A549 (cell line): Measurements from ENCODE around the gene AREL1. TPM values are rescaled to one million over a fixed set of nuclear protein-coding genes. Genes with fewer than 3 reads are reported as not detected.

ENCODE experiments used
- ATAC-seq, 2 experiments: fragments of 200-7000 bp in 1 of 2; fragments of >200 bp in 1 of 2; cut with Nextera tagmentation in 1 of 2; cut with Tn5 transposase in 1 of 2; 3 replicates each; pipeline versions ENCODE4 v1.8.0 to v1.9.1; 2018 to 2020; ENCODE audit warnings: mild to moderate bottlenecking in 1 of 2, moderate library complexity in 1 of 2
- CTCF ChIA-PET: fragments of 300-600 bp; sonication (Branson Sonifier 250); formaldehyde crosslinking; extraction: SDS; loops from one replicate; lab custom pipeline; 2021; ENCODE audit warnings: antibody characterized with exemption, inconsistent platforms; lab: Yijun Ruan, JAX
- POLR2A ChIA-PET: fragments of 350-600 bp; formaldehyde crosslinking; extraction: SDS; loops from one replicate; lab custom pipeline; 2021; ENCODE audit warnings: antibody characterized with exemption, inconsistent platforms; lab: Yijun Ruan, JAX
- DNase-seq, 2 experiments: peaks; one replicate each; pipeline versions ENCODE4 v3.0.0 to v3.0.0-alpha.2; 2011 to 2016; ENCODE audit warnings: low read depth in 1 of 2, low spot score in 1 of 2
- FAIRE-seq: peaks from 2 replicates; lab custom pipeline; 2011; peaks lifted over from hg19 to GRCh38; lab: Jason Lieb, UNC
- H3K27ac ChIP-seq, 2 experiments: fragments of >200 bp; sonication (Bioruptor Twin); formaldehyde crosslinking; 3 replicates each; pipeline ENCODE4 v1.5.1; 2016 to 2017
- H3K4me1 ChIP-seq: fragments of >200 bp; sonication (Bioruptor Twin); formaldehyde crosslinking; 3 replicates; pipeline ENCODE4 v1.6.1; 2016
- H3K4me2 ChIP-seq: fragments of >200 bp; sonication (Bioruptor Twin); formaldehyde crosslinking; 3 replicates; pipeline ENCODE4 v1.6.1; 2016
- H3K4me3 ChIP-seq: fragments of >200 bp; sonication (Bioruptor Twin); formaldehyde crosslinking; 3 replicates; pipeline ENCODE4 v1.5.1; 2016
- H3K9me3 ChIP-seq: fragments of >200 bp; sonication (Bioruptor Twin); formaldehyde crosslinking; 3 replicates; pipeline ENCODE4 v1.6.1; 2016
- BHLHE40 ChIP-seq: IDR thresholded peaks from 2 replicates; pipeline ENCODE4 v1.6.1; 2012; ENCODE audit warnings: low read depth, low read length, inconsistent platforms
- CBX8 ChIP-seq: fragments of 200-600 bp; sonication (generic); IDR thresholded peaks from 2 replicates; pipeline ENCODE4 v1.6.1; 2016
- CHD4 ChIP-seq: fragments of 200-600 bp; sonication (generic); IDR thresholded peaks from 2 replicates; pipeline ENCODE4 v1.6.1; 2016; ENCODE audit warnings: antibody characterized with exemption, mild to moderate bottlenecking, borderline replicate concordance
- EP300 ChIP-seq, 2 experiments: fragments of >200 bp; sonication (Bioruptor Twin); formaldehyde crosslinking; IDR thresholded peaks; 2 replicates in 1 of 2; 3 replicates in 1 of 2; pipeline ENCODE4 v1.6.1; 2016 to 2017
- FOXS1 ChIP-seq: fragments of 250-450 bp; sonication (Bioruptor Pico); IDR thresholded peaks from 2 replicates; pipeline ENCODE4 v1.5.0; 2020; ENCODE audit warnings: mild to moderate bottlenecking, moderate library complexity
- MAFK ChIP-seq: fragments of 450-650 bp; IDR thresholded peaks from 2 replicates; pipeline ENCODE4 v1.6.1; 2014; ENCODE audit not compliant: partially characterized antibody
- RCOR1 ChIP-seq: fragments of 150-350 bp; IDR thresholded peaks from 2 replicates; pipeline ENCODE4 v1.6.1; 2014; ENCODE audit warnings: antibody characterized with exemption, low read length, low read depth
- RFX5 ChIP-seq: fragments of 450-650 bp; IDR thresholded peaks from 2 replicates; pipeline ENCODE4 v1.7.1; 2014; ENCODE audit warnings: antibody characterized with exemption, mild to moderate bottlenecking, moderate library complexity
- SREBF2 ChIP-seq: fragments of 450-650 bp; IDR thresholded peaks from 2 replicates; pipeline ENCODE4 v1.6.1; 2014; ENCODE audit warnings: mild to moderate bottlenecking, moderate library complexity
- TFCP2L1 ChIP-seq: fragments of 250-450 bp; sonication (Bioruptor Pico); IDR thresholded peaks from 2 replicates; pipeline ENCODE4 v1.5.0; 2021; ENCODE audit warnings: mild to moderate bottlenecking
- ZC3H11A ChIP-seq: fragments of 450-650 bp; IDR thresholded peaks from 2 replicates; pipeline ENCODE4 v1.6.1; 2014; ENCODE audit warnings: antibody characterized with exemption, mild to moderate bottlenecking
- WGBS: methylation state at CpG from one replicate; pipeline ENCODE4 v1.1.6; 2017; ENCODE audit errors: missing lambda C conversion rate; 5-methylcytosine and 5-hydroxymethylcytosine counted together
- polyA plus RNA-seq, 4 experiments: library from polyadenylated mRNA; depleted of rRNA in 3 of 4; stranded (reverse); fragments of >200 nt; fragmentation: RNase III in 1 of 4; extraction: RNeasy Plus Mini Kit Qiagen cat#74134 plus additional on column Dnase treatment in 1 of 4; gene quantifications; 2 replicates in 3 of 4; 3 replicates in 1 of 4; pipeline ENCODE4 v1.2.3, GENCODE V29; 2011 to 2017
- TF ChIP-seq, protein P1 (sequence below): fragments of 250-450 bp; sonication (Bioruptor Pico); IDR thresholded peaks from 2 replicates; pipeline ENCODE4 v1.5.0; 2021; ENCODE audit warnings: mild to moderate bottlenecking, moderate library complexity, borderline replicate concordance
- TF ChIP-seq, protein P2 (sequence below): fragments of 200-600 bp; sonication (generic); IDR thresholded peaks from 2 replicates; pipeline ENCODE4 v1.6.1; 2016; ENCODE audit warnings: antibody characterized with exemption, mild to moderate bottlenecking, moderate library complexity
- TF ChIP-seq, protein P3 (sequence below): IDR thresholded peaks from 2 replicates; pipeline ENCODE4 v1.6.1; 2012

The AREL1 gene
- polyA plus RNA-seq, 2 of the 4 experiments (the other 2 are of a cell fraction): 27.5 to 48.6 TPM

DNA sequence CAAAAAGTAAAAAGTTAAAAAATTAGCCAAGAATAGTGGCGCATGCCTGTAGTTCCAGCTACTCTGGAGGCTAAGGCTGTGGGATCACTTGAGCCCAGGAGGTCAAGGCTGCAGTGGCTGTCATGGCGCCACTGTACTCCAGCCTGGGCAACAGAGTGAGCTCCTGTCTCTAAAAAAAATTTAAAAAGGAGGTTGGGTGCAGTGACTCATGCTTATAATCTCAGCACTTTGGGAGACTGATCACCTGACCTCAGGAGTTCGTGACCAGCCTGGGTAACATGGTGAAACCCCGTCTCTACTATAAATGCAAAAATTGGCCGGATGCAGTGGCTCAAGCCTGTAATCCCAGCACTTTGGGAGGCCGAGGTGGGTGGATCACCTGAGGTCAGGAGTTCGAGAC is 42.0 kb upstream of the AREL1 start:
- POLR2A ChIA-PET: no interaction called here
- WGBS: 58% methylated on average over 7 of the region's 7 CpGs
- ATAC-seq: no peak

DNA sequence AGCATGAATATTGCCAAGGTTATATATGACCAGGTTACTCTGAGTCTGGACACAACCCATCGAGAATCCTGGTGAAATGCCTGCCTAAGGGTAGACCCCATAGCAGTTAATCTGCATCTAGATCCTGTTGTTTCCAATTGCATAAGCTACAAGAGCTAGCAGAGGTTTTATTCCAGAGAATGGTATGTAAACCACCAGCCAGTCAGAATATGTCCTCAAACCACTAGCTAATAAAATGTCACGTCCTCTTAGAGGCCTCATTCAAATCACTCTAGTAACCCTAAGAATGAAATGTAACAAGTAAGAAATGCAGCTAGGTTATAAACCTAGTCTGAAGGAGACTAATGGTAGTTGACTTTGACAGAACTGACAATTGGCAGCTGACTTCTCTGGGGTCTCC is 41.3 kb upstream of the AREL1 start:
- Histone ChIP-seq H3K27ac (no peak overlapping the region), H3K4me3 (no peak overlapping the region), H3K9me3 (peaks cover 15% of the 10 kb centered on the region; the same call in 2 of the 3 replicates), H3K4me1 (no peaks in the 10 kb centered on the region), H3K4me2 (no peak overlapping the region)
- FAIRE-seq (no peak), ATAC-seq (no peak), DNase-seq (no peak)
- WGBS: 22% methylated on average over 2 of the region's 2 CpGs
- ChIA-PET CTCF (interaction anchor here (1.0 to 2.0 kb wide), 3 partner anchors 9 to 142 kb away, joined by 3 to 9 read pairs (median 5); partner anchors contain the start of genes LTBP2 and YLPM1), POLR2A (no interaction called here)
- TF ChIP-seq SREBF2: no peak
- no peak for TF ChIP-seq CHD4
- no peak for TF ChIP-seq EP300 (IDR thresholded peaks at IDR 0.05)
- TF ChIP-seq MAFK: no peak
- TF ChIP-seq, all 56 proteins: peak for 0

More for the DNA sequence above, 42.0 kb upstream of the AREL1 start:
- Histone ChIP-seq H3K4me2 (no peak overlapping the region), H3K9me3 (peaks cover 15% of the 10 kb centered on the region; the same call in 2 of the 3 replicates), H3K27ac (no peak overlapping the region), H3K4me3 (no peak overlapping the region), H3K4me1 (no peaks in the 10 kb centered on the region)
- DNase-seq (no peak), FAIRE-seq (no peak)
- CTCF ChIA-PET: interaction anchor here (1.6 kb wide), 1 partner anchor 30 kb away, joined by 3 read pairs; no protein-coding TSS in a partner anchor
- TF ChIP-seq ZC3H11A: no peak
- TF ChIP-seq, protein P1, sequence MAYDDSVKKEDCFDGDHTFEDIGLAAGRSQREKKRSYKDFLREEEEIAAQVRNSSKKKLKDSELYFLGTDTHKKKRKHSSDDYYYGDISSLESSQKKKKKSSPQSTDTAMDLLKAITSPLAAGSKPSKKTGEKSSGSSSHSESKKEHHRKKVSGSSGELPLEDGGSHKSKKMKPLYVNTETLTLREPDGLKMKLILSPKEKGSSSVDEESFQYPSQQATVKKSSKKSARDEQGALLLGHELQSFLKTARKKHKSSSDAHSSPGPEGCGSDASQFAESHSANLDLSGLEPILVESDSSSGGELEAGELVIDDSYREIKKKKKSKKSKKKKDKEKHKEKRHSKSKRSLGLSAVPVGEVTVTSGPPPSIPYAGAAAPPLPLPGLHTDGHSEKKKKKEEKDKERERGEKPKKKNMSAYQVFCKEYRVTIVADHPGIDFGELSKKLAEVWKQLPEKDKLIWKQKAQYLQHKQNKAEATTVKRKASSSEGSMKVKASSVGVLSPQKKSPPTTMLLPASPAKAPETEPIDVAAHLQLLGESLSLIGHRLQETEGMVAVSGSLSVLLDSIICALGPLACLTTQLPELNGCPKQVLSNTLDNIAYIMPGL: no peak
- no peak for TF ChIP-seq RFX5
- no peak for TF ChIP-seq BHLHE40
- TF ChIP-seq, all 56 proteins: peak for 0

DNA sequence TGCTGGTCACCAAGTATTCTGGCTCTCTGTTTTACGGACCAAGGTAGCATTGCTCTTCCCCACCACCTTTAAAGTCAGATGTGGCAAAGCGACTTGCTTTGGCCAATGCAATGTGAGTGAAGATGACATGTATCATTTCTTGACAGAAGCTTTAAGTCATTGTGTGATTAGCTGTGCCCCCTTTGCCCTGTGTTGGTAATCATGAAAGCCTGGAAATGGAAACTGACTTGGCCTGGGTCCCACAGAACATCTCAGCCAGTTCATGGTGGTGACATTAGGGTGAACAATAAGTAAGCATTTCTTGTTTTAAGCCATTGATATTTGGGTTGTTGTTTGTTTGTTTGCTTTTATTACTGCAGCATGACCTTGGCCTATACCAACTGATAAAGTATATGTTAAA is 34.4 kb upstream of the AREL1 start:
- H3K9me3 ChIP-seq: 0 out of 3 replicates have a peak, but pooled peaks cover 3% of the 10 kb centered on the region
- FAIRE-seq: peak; percentile 88
- H3K4me1 ChIP-seq: no peaks in the 10 kb centered on the region
- DNase-seq: no peak
- H3K4me3 ChIP-seq: no peak overlapping the region
- ChIA-PET CTCF (interaction anchor here (0.6 kb wide), 1 partner anchor 25 kb away, joined by 3 read pairs; no protein-coding TSS in a partner anchor), POLR2A (no interaction called here)
- 83% methylated on average over 2 of the region's 2 CpGs for WGBS
- no peak for ATAC-seq
- no peak overlapping the region for H3K27ac ChIP-seq
- no peak overlapping the region for H3K4me2 ChIP-seq
- TF ChIP-seq, protein P1: no peak
- TF ChIP-seq CBX8: no peak
- TF ChIP-seq, protein P2, sequence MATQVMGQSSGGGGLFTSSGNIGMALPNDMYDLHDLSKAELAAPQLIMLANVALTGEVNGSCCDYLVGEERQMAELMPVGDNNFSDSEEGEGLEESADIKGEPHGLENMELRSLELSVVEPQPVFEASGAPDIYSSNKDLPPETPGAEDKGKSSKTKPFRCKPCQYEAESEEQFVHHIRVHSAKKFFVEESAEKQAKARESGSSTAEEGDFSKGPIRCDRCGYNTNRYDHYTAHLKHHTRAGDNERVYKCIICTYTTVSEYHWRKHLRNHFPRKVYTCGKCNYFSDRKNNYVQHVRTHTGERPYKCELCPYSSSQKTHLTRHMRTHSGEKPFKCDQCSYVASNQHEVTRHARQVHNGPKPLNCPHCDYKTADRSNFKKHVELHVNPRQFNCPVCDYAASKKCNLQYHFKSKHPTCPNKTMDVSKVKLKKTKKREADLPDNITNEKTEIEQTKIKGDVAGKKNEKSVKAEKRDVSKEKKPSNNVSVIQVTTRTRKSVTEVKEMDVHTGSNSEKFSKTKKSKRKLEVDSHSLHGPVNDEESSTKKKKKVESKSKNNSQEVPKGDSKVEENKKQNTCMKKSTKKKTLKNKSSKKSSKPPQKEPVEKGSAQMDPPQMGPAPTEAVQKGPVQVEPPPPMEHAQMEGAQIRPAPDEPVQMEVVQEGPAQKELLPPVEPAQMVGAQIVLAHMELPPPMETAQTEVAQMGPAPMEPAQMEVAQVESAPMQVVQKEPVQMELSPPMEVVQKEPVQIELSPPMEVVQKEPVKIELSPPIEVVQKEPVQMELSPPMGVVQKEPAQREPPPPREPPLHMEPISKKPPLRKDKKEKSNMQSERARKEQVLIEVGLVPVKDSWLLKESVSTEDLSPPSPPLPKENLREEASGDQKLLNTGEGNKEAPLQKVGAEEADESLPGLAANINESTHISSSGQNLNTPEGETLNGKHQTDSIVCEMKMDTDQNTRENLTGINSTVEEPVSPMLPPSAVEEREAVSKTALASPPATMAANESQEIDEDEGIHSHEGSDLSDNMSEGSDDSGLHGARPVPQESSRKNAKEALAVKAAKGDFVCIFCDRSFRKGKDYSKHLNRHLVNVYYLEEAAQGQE: no peak
- TF ChIP-seq CHD4: no peak
- no peak for TF ChIP-seq FOXS1 (CRISPR knock-in tag)
- TF ChIP-seq ZC3H11A: no peak
- TF ChIP-seq, protein P3, sequence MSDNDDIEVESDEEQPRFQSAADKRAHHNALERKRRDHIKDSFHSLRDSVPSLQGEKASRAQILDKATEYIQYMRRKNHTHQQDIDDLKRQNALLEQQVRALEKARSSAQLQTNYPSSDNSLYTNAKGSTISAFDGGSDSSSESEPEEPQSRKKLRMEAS: no peak
- TF ChIP-seq TFCP2L1 (CRISPR knock-in tag): no peak
- no peak for TF ChIP-seq RCOR1
